ENCODE data around the gene KRT81. TPM values are rescaled to one million over a fixed set of nuclear protein-coding genes. Genes with fewer than 3 reads are reported as not detected.
"Not testable (repeated sequence)": the region's sequence is repeated elsewhere in the genome, so short reads cannot be mapped to it uniquely, and the experiment has no call there.

KRT81 gene
- total RNA-seq, 4 donors from 2014 or later: 0.27 TPM; not detected in 3

DNA sequence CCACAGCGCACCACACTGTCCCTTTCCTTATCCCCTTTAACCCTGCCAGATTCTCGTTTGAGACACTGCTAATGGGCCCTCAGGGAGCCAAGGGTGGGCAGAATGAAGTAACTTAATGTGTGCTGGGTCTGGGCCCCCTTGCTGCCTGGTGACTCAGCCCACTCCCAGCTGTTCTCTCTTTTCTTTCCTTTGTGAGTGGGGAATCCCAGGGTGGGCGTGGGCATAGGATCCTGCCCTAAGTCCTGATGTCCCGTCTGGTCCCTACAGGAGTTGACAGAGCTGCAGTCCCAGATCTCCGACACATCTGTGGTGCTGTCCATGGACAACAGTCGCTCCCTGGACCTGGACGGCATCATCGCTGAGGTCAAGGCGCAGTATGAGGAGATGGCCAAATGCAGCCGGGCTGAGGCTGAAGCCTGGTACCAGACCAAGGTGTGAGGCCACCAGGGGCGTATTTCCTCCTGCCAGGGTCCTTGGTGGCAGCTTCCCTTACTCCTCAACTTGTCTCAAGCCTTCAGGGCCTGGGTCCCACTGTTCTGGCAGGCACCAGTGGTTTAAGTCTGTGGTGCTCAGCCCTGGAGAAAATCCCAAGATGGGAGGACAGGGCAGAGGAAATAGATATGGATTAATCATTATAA is 50.0 kb downstream of the KRT81 start:
- Histone ChIP-seq H3K9me3 (no peaks in the 10 kb centered on the region), H3K27ac (no peak overlapping the region), H3K27me3 (no peaks in the 10 kb centered on the region), H3K4me3 (no peak overlapping the region), H3K4me1 (peaks cover 0 to 22% (median 11%) of the 10 kb centered on the region in 3 donors), H3K36me3 (no peaks in the 10 kb centered on the region)
- no peak for ATAC-seq
- TF ChIP-seq EP300 (IDR thresholded peaks at IDR 0.05): no peak
- TF ChIP-seq POLR2A (IDR thresholded peaks at IDR 0.05): no peak
- no peak for TF ChIP-seq POLR2AphosphoS5 (IDR thresholded peaks at IDR 0.05)
- WGBS, 2 donors (ENCODE audit: low coverage in 1 of 2): 55 to 71% methylated on average over 2 to 4 of the region's 11 CpGs

- not testable (repeated sequence) for H3K36me3 ChIP-seq, H3K4me3 ChIP-seq, H3K27me3 ChIP-seq, ATAC-seq, H3K9me3 ChIP-seq, H3K27ac ChIP-seq
- 94 to 95% methylated on average over 2 to 6 of the region's 6 CpGs for WGBS, 2 donors (ENCODE audit: low coverage in 1 of 2)
- peaks cover 0 to 22% (median 11%) of the 10 kb centered on the region in 3 donors for H3K4me1 ChIP-seq
Observed at GRCh38 chr12:52240247-52240646, 51.1 kb downstream of the KRT81 start.

- Histone ChIP-seq H3K4me3 (no peak overlapping the region), H3K9me3 (no peaks in the 10 kb centered on the region), H3K4me1 (peaks cover 0 to 21% (median 11%) of the 10 kb centered on the region in 3 donors), H3K27me3 (peaks cover 4% of the 10 kb centered on the region), H3K27ac (no peak overlapping the region), H3K36me3 (no peaks in the 10 kb centered on the region)
- ATAC-seq: no peak
- 75 to 100% methylated on average over 1 of the region's 2 CpGs for WGBS, 2 donors (ENCODE audit: low coverage in 1 of 2)
- TF ChIP-seq EP300 (IDR thresholded peaks at IDR 0.05) (no peak), POLR2AphosphoS5 (IDR thresholded peaks at IDR 0.05) (no peak), CTCF (IDR thresholded peaks at IDR 0.05) (no peak), POLR2A (IDR thresholded peaks at IDR 0.05) (no peak)
Observed at GRCh38 chr12:52239767-52240166, 51.6 kb downstream of the KRT81 start.

DNA sequence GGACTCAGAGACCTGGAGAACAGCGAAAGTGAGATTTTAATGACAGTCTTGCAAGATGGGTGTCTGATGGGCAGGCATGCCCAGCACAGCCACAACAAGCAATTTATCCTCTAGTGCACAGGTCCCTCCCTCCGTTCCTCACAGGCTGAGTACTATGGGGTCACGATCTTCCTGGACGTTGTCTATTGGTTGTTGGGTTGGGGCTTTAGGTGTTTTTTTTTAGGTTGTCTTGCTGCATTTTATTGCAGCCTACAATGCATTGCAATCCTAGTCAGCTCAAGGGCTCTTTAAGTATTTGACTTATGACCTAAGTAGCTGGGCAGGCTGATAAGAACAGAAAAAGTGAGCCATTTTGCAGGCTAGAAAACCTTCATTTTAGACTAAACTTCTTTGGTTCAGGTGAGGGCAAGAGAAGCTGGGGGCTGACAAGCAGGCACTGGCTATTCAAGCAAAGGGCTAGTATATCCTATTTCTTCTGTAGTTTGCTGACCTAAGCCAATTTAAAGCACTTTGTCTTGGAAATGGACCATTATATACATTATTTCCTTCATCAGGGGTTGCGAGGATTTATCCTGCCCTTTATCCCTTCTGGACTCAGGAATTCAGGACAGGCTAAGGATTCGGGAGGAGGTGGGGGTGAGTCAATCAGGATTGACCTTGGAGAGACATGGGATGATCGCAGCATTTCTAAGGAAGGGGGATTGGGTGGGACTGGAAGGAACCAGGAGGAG is 52.3 kb downstream of the KRT81 start:
- ATAC-seq: no peak
- no peak overlapping the region for H3K27ac ChIP-seq
- 81 to 84% methylated on average over 5 to 6 of the region's 7 CpGs for WGBS, 2 donors (ENCODE audit: low coverage in 1 of 2)

DNA sequence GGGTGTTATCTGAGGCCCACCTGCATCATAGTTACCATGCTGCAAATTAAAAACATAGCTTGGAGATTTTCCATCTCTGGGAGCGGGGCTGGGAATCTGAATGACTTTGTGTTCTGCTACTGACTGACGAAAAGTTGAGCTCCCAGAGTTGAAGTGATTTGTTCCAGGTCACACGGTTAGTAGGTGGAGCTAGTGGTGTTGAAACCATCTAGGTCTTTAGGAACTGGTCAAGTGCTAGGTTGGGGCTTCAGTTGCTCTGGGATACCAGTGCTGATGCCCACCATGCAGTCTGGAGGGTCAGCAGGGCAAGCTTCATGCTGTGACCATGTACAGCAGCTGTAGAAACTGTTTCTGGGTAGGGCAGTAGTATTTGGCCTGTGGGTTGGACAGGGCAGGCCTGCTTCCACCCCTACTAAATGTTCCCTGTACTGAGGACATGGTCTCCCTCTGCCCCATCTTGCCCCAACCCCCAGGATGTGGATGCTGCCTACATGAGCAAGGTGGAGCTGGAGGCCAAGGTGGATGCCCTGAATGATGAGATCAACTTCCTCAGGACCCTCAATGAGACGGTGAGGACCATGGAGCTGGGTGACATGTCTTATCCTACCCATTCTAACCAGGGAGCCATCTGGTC is 53.0 kb downstream of the KRT81 start:
- Histone ChIP-seq H3K27ac (no peak overlapping the region), H3K4me1 (peaks cover 0 to 11% (median under 1%) of the 10 kb centered on the region in 3 donors), H3K4me3 (no peak overlapping the region), H3K27me3 (peaks cover 19% of the 10 kb centered on the region), H3K9me3 (no peaks in the 10 kb centered on the region), H3K36me3 (no peaks in the 10 kb centered on the region)
- WGBS, 2 donors (ENCODE audit: low coverage in 1 of 2): 75% methylated on average over 3 of the region's 4 CpGs; no CpG with 5 or more reads in 1 of the 2 donors
- no peak for ATAC-seq
- TF ChIP-seq CTCF (IDR thresholded peaks at IDR 0.05): no peak
- no peak for TF ChIP-seq POLR2AphosphoS5 (IDR thresholded peaks at IDR 0.05)
- TF ChIP-seq POLR2A (IDR thresholded peaks at IDR 0.05): no peak
- no peak for TF ChIP-seq EP300 (IDR thresholded peaks at IDR 0.05)

More for the DNA sequence above, 52.3 kb downstream of the KRT81 start:
- H3K36me3 ChIP-seq: no peaks in the 10 kb centered on the region
- TF ChIP-seq POLR2AphosphoS5 (IDR thresholded peaks at IDR 0.05) (no peak), CTCF (IDR thresholded peaks at IDR 0.05) (no peak), POLR2A (IDR thresholded peaks at IDR 0.05) (no peak), EP300 (IDR thresholded peaks at IDR 0.05) (no peak)
- no peaks in the 10 kb centered on the region for H3K9me3 ChIP-seq
- no peak overlapping the region for H3K4me3 ChIP-seq
- peaks cover 11% of the 10 kb centered on the region for H3K27me3 ChIP-seq
- H3K4me1 ChIP-seq: peaks cover 0 to 14% (median 8%) of the 10 kb centered on the region in 3 donors

All from gastroesophageal sphincter (tissue), 4 donors.